T47D (cell line): ENCODE measurements around the gene RBFOX1.

Source experiments
- DNase-seq, 2 experiments: peaks; one replicate each; pipeline versions ENCODE4 v3.0.0 to v3.0.0-alpha.2; 2011 to 2012; ENCODE audit warnings: low read depth in 1 of 2, low spot score in 1 of 2
- JUND ChIP-seq: IDR thresholded peaks from 2 replicates; pipeline ENCODE4 v1.6.1; 2012; ENCODE audit warnings: low read depth
- in situ Hi-C: cut with HindIII; loops from 2 replicates; pipeline ENCODE4 v1.10.0; 2016; ENCODE audit warnings: low sequenced_read_pairs, low pct_unique_long_range_greater_than_20kb

RBFOX1 gene

DNA sequence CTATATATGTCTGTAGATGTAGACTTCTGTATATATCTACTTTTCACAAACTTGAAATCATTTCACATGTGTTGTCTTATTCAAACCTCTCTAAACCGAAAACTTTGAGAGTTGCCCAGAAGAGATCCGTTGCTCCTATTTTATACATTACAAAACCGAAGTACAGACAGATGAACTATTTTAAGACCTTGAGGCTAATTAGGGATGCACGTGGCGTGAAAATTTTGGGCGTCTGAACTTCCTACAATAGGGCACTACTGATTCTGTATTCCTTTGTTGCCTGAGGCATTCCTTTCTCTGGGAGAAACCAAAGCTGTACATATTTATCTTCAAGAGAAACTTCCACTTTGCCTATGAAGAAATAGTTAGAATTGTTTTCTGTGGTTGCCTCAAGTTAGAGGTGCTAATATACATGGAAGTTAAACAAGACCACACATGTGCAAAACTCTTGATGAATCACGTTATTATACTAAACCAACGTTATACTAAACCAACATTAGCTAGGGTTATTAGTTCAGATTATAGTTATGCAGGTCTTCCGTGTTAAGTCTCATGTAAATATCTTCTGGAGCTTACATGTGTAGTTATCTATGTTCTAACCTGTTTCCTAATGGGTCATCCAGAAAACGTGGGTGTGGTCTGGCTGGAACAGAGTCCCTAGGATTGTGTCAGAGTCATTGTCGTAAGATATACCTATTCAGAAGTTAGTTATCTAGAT is 111.2 kb downstream of the RBFOX1 start:
- no peak for TF ChIP-seq JUND
- in situ Hi-C loops: no loop called here
- DNase-seq: no peak

DNA sequence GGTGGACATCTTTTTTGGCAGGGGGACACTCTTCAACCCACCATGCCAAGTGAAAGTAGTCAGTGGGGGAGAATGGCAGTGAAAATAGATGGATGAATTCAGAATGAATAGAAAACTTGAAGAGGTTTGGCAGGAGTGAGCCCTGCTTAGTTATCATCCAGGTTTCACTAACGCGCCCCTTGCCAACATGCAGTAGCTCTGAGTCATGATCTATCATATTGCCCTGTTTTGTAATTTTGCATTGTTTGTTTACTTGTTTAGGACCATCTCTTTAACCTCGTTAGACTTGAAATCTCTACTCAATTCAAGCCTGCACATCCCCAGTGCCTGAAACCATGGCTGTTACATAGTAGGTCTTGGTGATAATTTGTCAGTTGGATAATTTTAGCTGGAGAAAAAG is 116.7 kb downstream of the RBFOX1 start:
- no peak for DNase-seq
- TF ChIP-seq JUND: no peak
- in situ Hi-C loops: no loop called here

DNA sequence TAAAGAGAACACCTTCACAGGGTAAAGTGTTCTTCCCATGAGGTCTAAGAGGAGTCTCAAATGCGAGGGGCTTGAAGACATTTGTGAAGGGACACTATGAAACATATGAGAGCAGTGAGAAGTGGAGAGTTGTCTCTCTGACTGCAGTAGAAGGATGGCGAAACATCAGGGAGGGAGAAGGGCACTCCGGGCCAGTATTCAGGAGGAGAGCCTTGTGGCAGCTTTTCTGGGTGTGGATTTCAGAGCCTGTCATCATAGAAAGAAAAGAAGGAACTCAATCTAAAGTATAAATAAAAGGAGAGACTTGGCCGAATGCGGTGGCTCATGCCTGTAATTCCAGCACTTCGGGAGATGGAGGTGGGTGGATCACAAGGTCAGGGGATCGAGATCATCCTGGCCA is 117.2 kb downstream of the RBFOX1 start:
- in situ Hi-C loops: no loop called here
- no peak for TF ChIP-seq JUND
- no peak for DNase-seq

DNA sequence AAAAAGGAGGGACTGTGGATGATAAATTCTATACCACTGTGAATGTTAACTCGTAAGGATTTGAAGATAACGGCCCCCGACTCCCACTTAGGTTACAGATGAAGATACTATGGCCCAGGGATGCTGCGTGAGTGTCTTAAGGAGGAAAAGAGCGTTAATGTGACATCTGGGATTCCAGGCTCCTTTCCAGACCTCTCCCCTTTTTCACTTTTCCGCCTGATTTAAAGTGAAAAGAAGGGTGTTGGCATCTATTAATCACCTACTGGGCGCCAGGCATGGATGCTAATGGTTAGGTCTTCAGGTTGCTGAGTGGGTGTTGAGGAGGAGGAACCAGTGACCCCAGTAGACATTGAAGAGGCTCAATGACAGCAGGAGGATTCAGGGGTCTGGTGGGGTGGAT is 117.8 kb downstream of the RBFOX1 start:
- DNase-seq: no peak
- TF ChIP-seq JUND: no peak
- in situ Hi-C loops: no loop called here

DNA sequence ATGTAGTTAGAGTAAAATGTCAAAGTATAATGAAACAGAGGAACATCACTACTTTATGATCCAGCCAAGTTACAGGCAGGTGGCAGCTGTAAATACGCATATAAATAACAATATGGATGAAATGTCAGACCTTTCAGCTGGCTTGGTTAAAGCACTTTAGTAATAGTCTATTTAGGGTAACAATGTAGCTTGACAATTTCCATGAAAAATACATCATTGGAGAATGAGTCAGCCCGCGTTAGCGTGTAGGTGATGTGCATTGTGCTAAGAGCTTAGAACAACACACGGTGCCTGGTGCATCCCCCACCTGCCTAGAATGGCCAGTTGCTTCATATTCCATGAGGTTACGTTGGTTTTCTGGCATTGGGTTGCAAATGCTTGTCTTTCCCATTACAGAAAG is 119.4 kb downstream of the RBFOX1 start:
- no peak for DNase-seq
- no peak for TF ChIP-seq JUND
- in situ Hi-C loops: no loop called here

DNA sequence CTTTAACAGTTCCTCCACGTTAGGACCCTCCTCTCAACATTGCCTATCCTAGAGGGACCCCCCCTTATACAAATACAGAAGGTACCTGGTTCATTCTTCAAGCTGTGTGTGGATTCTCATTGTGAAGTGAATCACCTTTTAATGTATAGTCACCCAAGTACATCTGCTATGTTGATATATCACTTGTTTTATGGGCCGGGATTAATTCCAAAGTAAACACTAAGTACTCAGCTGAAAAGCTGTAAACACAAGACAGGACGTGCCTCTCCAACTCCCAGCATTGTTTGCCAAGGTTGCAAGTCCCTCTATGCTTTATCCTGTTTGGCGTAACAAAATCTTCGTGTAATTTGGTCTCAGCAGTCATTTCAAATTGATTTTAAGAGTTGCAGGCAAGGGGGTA is 123.6 kb downstream of the RBFOX1 start:
- DNase-seq: no peak
- in situ Hi-C loops: no loop called here
- TF ChIP-seq JUND: no peak

- in situ Hi-C loops: no loop called here
Observed at GRCh38 chr16:7458144-7458543, 125.5 kb downstream of the RBFOX1 start.

GRCh38 chr16:7470344-7470743 is 137.7 kb downstream of the RBFOX1 start:
- in situ Hi-C loops: no loop called here
- no peak for DNase-seq
- no peak for TF ChIP-seq JUND

More at GRCh38 chr16:7458144-7458543, 125.5 kb downstream of the RBFOX1 start:
- DNase-seq: no peak
- no peak for TF ChIP-seq JUND

- DNase-seq: no peak
- TF ChIP-seq JUND: no peak
- in situ Hi-C loops: no loop called here
Observed at GRCh38 chr16:7471268-7471667, 138.6 kb downstream of the RBFOX1 start.

- no peak for DNase-seq
- in situ Hi-C loops: no loop called here
- no peak for TF ChIP-seq JUND
Observed at GRCh38 chr16:7482032-7482431, 149.4 kb downstream of the RBFOX1 start.

DNA sequence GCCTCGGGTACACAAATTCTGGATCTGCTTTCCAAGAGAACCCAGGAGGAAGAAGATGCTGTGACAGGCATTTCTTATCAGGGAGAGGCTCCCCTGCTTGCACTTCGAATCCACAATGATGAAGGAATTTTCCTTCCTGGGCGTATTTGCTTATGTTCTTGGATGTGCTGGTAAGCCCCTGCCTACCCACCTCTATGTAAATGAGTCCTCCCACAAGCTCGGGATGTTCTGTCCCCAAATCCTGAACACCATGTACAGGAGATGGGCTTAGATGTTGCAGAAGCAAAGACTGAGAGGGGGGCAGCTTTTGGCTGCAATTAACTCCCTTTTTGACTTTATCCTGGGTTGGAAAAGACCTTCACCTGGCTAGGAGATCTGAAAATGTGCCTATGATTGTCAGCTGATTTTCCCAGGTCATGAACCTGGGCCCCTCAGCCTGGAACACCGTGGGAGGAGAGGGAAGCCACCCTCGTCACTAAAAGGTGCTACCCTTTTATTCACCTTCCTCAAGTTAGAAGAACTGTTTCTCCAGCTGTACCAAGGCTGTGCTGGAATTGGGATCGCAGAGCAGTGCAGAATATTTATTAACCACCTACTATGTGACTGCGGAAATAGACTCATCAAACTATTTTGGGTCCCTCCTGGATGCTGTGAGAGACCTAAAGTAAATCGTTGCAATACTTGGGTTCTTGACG is 150.1 kb downstream of the RBFOX1 start:
- no peak for TF ChIP-seq JUND
- no peak for DNase-seq

DNA sequence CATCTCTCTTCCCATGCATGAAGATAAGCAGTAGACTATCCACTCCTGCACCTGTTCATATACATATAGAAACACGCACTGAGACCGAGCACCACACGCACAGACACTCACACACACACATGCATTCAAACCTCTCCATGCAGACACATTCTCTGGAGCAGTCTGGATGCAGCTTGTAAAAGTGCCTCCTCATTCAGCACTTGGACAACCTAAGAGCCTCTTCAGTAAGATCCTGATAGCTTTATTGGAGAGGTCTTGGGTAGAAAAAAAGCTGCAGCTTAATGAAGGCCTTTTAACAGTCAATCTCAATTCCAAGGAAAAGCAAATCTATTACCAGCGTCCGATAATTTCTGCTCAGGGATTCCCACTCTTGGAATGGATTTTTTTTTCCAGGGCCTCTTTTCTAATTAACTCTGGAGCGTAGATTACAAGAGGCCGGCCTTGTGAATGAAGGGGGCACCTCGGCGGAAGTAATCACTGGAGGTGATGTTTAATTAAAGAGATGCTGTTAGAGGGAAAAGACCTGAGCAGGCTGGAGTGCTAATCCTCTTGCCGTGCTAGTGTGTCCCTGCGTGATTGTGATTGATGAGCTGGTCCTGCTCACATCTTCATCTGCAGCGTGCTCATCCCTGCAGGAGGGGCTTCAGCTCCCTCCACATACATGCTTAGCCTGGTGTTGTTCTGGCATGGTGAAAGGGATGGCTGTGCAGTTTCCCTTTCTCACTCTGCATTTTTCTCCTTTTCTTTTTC is 155.1 kb downstream of the RBFOX1 start:
- no peak for DNase-seq
- TF ChIP-seq JUND: no peak
- in situ Hi-C loops: no loop called here

More for the DNA sequence above, 150.1 kb downstream of the RBFOX1 start:
- in situ Hi-C loops: no loop called here

DNA sequence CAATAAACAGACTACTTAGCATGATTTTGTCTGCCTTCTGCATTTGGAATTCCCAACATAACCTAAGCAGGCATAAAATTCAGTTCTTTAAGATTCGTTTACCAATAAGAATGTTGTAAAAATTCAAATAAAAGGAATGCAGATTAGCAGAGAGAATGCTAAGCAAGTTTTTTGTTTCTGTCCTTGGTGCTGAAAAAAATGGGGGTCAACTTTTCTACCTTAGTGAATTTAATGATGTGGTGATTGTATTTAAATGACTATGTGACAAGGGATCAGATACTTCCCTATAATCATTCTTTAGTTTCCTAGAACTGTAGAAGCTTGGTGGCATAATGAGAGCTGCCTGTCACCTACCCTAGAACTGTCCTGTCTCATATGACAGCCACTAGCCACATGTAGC is 159.5 kb downstream of the RBFOX1 start:
- in situ Hi-C loops: no loop called here
- no peak for TF ChIP-seq JUND
- DNase-seq: no peak

DNA sequence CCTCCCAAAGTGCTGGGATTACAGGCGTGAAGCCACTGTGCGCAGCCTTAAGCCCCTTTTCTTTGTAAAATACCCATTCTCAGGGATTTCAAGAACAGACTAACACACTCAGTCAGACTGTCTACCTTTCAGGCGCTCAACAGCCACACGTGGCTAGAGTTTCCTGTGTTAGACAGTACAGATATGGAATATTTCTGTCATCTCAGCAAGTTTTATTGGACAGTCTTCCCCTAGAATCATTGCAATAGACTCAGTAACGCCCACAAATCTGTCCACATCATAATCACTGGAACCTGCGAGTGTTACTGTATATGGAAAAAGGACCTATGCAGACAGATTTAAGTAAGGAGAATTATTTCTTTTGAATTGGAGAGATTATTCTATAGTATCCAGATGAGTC is 160.5 kb downstream of the RBFOX1 start:
- no peak for TF ChIP-seq JUND
- DNase-seq: no peak
- in situ Hi-C loops: no loop called here
